Mesenchymal stem cell (in vitro differentiated cells and primary cell): ENCODE measurements around the gene LPGAT1. TPM values are rescaled to one million over a fixed set of nuclear protein-coding genes. Genes with fewer than 3 reads are reported as not detected.
"Not testable (repeated sequence)": the region's sequence is repeated elsewhere in the genome, so short reads cannot be mapped to it uniquely, and the experiment has no call there.

Source experiments
- DNase-seq: peaks from one replicate; pipeline ENCODE4 v3.0.0-alpha.2; 2013
- H2AFZ ChIP-seq: one replicate; pipeline ENCODE4 v1.6.1; 2013; ENCODE audit warnings: low read depth, mild to moderate bottlenecking, control low read depth, inconsistent platforms, low read length, moderate library complexity
- H2AK5ac ChIP-seq: 2 replicates; pipeline ENCODE4 v1.6.1; 2013; ENCODE audit warnings: low read length, moderate library complexity, mild to moderate bottlenecking, inconsistent platforms; ENCODE audit not compliant: severe bottlenecking
- H2BK120ac ChIP-seq: one replicate; pipeline ENCODE4 v1.6.1; 2013; ENCODE audit warnings: low read depth, mild to moderate bottlenecking, inconsistent platforms, low read length, moderate library complexity
- H2BK12ac ChIP-seq, 2 experiments: one replicate each; pipeline ENCODE4 v1.6.1; 2013; ENCODE audit warnings: inconsistent platforms in 2 of 2, low read length in 2 of 2, mild to moderate bottlenecking in 2 of 2, moderate library complexity in 2 of 2, control low read depth in 1 of 2
- H2BK15ac ChIP-seq: one replicate; pipeline ENCODE4 v1.6.1; 2013; ENCODE audit warnings: mild to moderate bottlenecking, low read depth, inconsistent platforms; ENCODE audit not compliant: poor library complexity, severe bottlenecking
- H2BK5ac ChIP-seq: 2 replicates; pipeline ENCODE4 v1.6.1; 2013; ENCODE audit warnings: low read depth, mild to moderate bottlenecking, low read length, control low read depth, inconsistent platforms; ENCODE audit not compliant: poor library complexity, severe bottlenecking
- H3K14ac ChIP-seq, 2 experiments: one replicate each; pipeline ENCODE4 v1.6.1; 2013; ENCODE audit warnings: inconsistent platforms in 2 of 2, low read length in 2 of 2, control low read depth in 1 of 2, mild to moderate bottlenecking in 1 of 2, moderate library complexity in 1 of 2
- H3K18ac ChIP-seq, 2 experiments: one replicate each; pipeline ENCODE4 v1.6.1; 2013; ENCODE audit warnings: inconsistent platforms in 2 of 2, low read length in 2 of 2, control low read depth in 1 of 2, low read depth in 1 of 2, mild to moderate bottlenecking in 1 of 2
- H3K23ac ChIP-seq, 2 experiments: one replicate each; pipeline ENCODE4 v1.6.1; 2013; ENCODE audit warnings: inconsistent platforms in 2 of 2, low read length in 2 of 2, mild to moderate bottlenecking in 2 of 2, moderate library complexity in 2 of 2, control low read depth in 1 of 2
- H3K27ac ChIP-seq: 2 replicates; pipeline ENCODE4 v1.5.1; 2013; ENCODE audit warnings: mild to moderate bottlenecking, moderate library complexity, low read length, control low read depth, inconsistent platforms; ENCODE audit not compliant: poor library complexity, severe bottlenecking
- H3K27me3 ChIP-seq, 2 experiments: 2 replicates each; pipeline versions ENCODE4 v1.6.1 to v1.7.0; 2013; ENCODE audit warnings: low read length in 2 of 2, mild to moderate bottlenecking in 2 of 2, moderate library complexity in 2 of 2, control low read depth in 1 of 2, inconsistent platforms in 1 of 2; ENCODE audit not compliant: control insufficient read depth in 1 of 2, insufficient read depth in 1 of 2
- H3K36me3 ChIP-seq, 2 experiments: 2 replicates each; pipeline versions ENCODE4 v1.6.1 to v1.7.0; 2013; ENCODE audit warnings: low read length in 2 of 2, control low read depth in 1 of 2, inconsistent platforms in 1 of 2, low read depth in 1 of 2, mild to moderate bottlenecking in 1 of 2; ENCODE audit not compliant: insufficient read depth in 2 of 2, control insufficient read depth in 1 of 2
- H3K4ac ChIP-seq, 2 experiments: one replicate each; pipeline ENCODE4 v1.6.1; 2013; ENCODE audit warnings: inconsistent platforms in 2 of 2, low read length in 2 of 2, mild to moderate bottlenecking in 2 of 2, moderate library complexity in 2 of 2, control low read depth in 1 of 2, low read depth in 1 of 2
- H3K4me1 ChIP-seq: 2 replicates; pipeline ENCODE4 v1.6.1; 2013; ENCODE audit warnings: low read depth, low read length, control low read depth; ENCODE audit not compliant: control insufficient read depth, insufficient read depth
- H3K4me2 ChIP-seq: 2 replicates; pipeline ENCODE4 v1.6.1; 2013; ENCODE audit warnings: low read length, mild to moderate bottlenecking, inconsistent platforms; ENCODE audit not compliant: poor library complexity, severe bottlenecking
- H3K4me3 ChIP-seq, 2 experiments: 2 replicates each; pipeline versions ENCODE4 v1.5.1 to v1.7.0; 2013; ENCODE audit warnings: low read length in 2 of 2, mild to moderate bottlenecking in 2 of 2, control low read depth in 1 of 2, low read depth in 1 of 2; ENCODE audit not compliant: insufficient read depth in 1 of 2
- H3K79me1 ChIP-seq: replicated peaks from 2 replicates; pipeline ENCODE4 v1.6.1; 2013; ENCODE audit warnings: mild to moderate bottlenecking, control low read depth, low read length, inconsistent platforms; ENCODE audit not compliant: poor library complexity, severe bottlenecking
- H3K9ac ChIP-seq: 2 replicates; pipeline ENCODE4 v1.7.0; 2013; ENCODE audit warnings: mild to moderate bottlenecking, low read length, moderate library complexity
- H3K9me3 ChIP-seq: 2 replicates; pipeline ENCODE4 v1.7.0; 2013; ENCODE audit warnings: mild to moderate bottlenecking, low read length; ENCODE audit not compliant: control insufficient read depth
- H4K8ac ChIP-seq: one replicate; pipeline ENCODE4 v1.6.1; 2013; ENCODE audit warnings: inconsistent platforms, mild to moderate bottlenecking, low read length, moderate library complexity
- H4K91ac ChIP-seq: one replicate; pipeline ENCODE4 v1.6.1; 2013; ENCODE audit warnings: mild to moderate bottlenecking, low read length, inconsistent platforms
- WGBS: methylation state at CpG from one replicate; pipeline ENCODE4 v1.1.7; 2013; ENCODE audit warnings: mixed read lengths; 5-methylcytosine and 5-hydroxymethylcytosine counted together
- small RNA-seq: library from polyadenylated mRNA; stranded (forward); fragments of <200 nt; extraction: miRNeasy Mini kit (QIAGEN cat#:217004); gene quantifications from one replicate; pipeline ENCODE3, GENCODE V24; 2013; ENCODE audit warnings: low read depth

Gene LPGAT1

DNA sequence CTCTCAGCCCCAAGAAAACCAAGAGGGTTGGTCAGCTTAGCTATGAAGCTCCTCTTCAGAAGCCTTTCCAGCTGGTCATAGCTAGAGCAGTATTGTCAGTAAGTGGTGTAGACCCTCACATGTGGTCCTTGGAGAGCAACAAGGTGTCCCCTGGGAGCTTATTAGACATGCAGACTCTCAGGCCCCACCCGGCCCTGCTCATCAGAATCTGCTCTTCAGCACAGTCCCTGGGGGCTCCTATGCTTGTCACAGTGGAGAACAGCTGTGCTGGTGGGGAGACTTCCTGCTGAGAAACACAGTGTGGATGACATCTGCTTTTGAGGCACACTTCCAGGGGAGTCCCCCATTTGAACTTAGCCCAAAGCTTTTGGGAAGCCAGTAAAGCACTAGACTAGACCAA lies 133.2 kb downstream of the LPGAT1 start:
- no peak overlapping the region for H4K91ac ChIP-seq

GRCh38 chr1:211695135-211695816 lies 135.3 kb downstream of the LPGAT1 start:
- H3K4ac ChIP-seq, result no peak overlapping the region
- H2BK120ac ChIP-seq, result no peak overlapping the region
- H3K27ac ChIP-seq, result no peak overlapping the region
- no peak overlapping the region for H3K4me3 ChIP-seq
- H3K4me2 ChIP-seq, result no peak overlapping the region
- H2BK5ac ChIP-seq, result no peak overlapping the region
- H2AFZ ChIP-seq, result no peak overlapping the region
- no peak overlapping the region for H2BK12ac ChIP-seq
- H3K9ac ChIP-seq, result no peak overlapping the region
- peak overlapping the region; percentile 22 for H4K91ac ChIP-seq
- H3K27me3 ChIP-seq, result peaks cover 6 to 20% of the 10 kb centered on the region in 2 experiments
- H4K8ac ChIP-seq, result no peak overlapping the region
- H2AK5ac ChIP-seq, result no peak overlapping the region
- no peak for DNase-seq
- H3K79me1 ChIP-seq, result no peaks in the 10 kb centered on the region
- no peaks in the 10 kb centered on the region for H3K9me3 ChIP-seq
- H3K23ac ChIP-seq, result no peak overlapping the region
- peaks cover 10% of the 10 kb centered on the region for H3K4me1 ChIP-seq
- H2BK15ac ChIP-seq, result no peak overlapping the region
- 57% methylated on average over 10 of the region's 10 CpGs for WGBS
- no peak overlapping the region for H3K18ac ChIP-seq
- no peak overlapping the region for H3K14ac ChIP-seq
- no peaks in the 10 kb centered on the region for H3K36me3 ChIP-seq

More for the DNA sequence above, 133.2 kb downstream of the LPGAT1 start:
- Histone ChIP-seq H2AK5ac (no peak overlapping the region), H3K14ac (no peak overlapping the region), H3K36me3 (no peaks in the 10 kb centered on the region), H4K8ac (no peak overlapping the region), H2BK12ac (no peak overlapping the region), H2BK120ac (no peak overlapping the region), H3K4me1 (peaks cover 10% of the 10 kb centered on the region), H2BK5ac (no peak overlapping the region), H3K79me1 (no peaks in the 10 kb centered on the region), H2AFZ (no peak overlapping the region), H3K9me3 (no peaks in the 10 kb centered on the region), H2BK15ac (no peak overlapping the region), H3K23ac (peak overlapping the region in 1 of 2 experiments; percentile 21), H3K27me3 (peaks cover 20 to 40% of the 10 kb centered on the region in 2 experiments), H3K4me3 (no peak overlapping the region), H3K27ac (no peak overlapping the region), H3K9ac (no peak overlapping the region), H3K4me2 (no peak overlapping the region), H3K4ac (no peak overlapping the region), H3K18ac (no peak overlapping the region)
- WGBS, result 100% methylated on average over 1 of the region's 1 CpG
- DNase-seq, result no peak

DNA sequence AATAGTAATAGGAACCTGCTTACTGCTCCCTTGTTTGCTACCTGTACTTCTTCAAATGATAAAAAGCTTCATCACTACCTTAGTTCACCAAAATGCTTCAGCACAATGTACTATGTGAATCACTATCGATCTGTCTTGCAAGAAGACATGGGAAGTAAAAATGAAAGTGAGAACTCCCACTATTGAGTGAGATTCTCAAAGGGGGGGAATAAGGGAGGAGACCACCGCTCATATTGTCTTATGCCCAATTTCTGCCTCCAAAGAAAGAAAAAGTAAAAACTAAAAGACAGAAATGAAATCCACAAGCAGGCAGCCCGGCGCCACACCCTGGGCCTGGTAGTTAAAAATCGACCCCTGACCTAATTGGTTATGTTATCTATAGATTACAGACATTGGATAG lies 136.7 kb downstream of the LPGAT1 start:
- not testable (repeated sequence) for H2AK5ac ChIP-seq, H3K4ac ChIP-seq, H3K18ac ChIP-seq, H3K79me1 ChIP-seq, DNase-seq, H4K8ac ChIP-seq, H3K36me3 ChIP-seq, H2BK12ac ChIP-seq, H2BK15ac ChIP-seq, H3K27ac ChIP-seq, H4K91ac ChIP-seq, H3K4me3 ChIP-seq, H2AFZ ChIP-seq, H3K9me3 ChIP-seq, H3K9ac ChIP-seq, H2BK5ac ChIP-seq, H3K4me2 ChIP-seq, H3K4me1 ChIP-seq, H3K23ac ChIP-seq, H2BK120ac ChIP-seq, H3K14ac ChIP-seq
- 100% methylated on average over 1 of the region's 5 CpGs for WGBS
- peaks cover under 1 to 10% of the 10 kb centered on the region in 2 experiments for H3K27me3 ChIP-seq

Small RNA genes within 50 kb of the gene (small RNA-seq; reads per million reads assigned to genes)
- gene RF00019 (not detected), gene RN7SL344P (not detected)
